HL-60 (cell line): ENCODE measurements around the gene ZNF266.

ENCODE experiments used
- GABPA ChIP-seq: IDR thresholded peaks from 2 replicates; pipeline ENCODE4 v1.6.1; 2012; ENCODE audit warnings: low read depth
- POLR2AphosphoS5 ChIP-seq: IDR thresholded peaks from 2 replicates; pipeline ENCODE4 v1.6.1; 2012; ENCODE audit warnings: low read depth
- TF ChIP-seq, protein P1 (sequence below): IDR thresholded peaks from one replicate; pipeline ENCODE4 v1.5.1; 2011; ENCODE audit warnings: low read length, control low read depth, inconsistent platforms; ENCODE audit not compliant: insufficient read depth

DNA sequence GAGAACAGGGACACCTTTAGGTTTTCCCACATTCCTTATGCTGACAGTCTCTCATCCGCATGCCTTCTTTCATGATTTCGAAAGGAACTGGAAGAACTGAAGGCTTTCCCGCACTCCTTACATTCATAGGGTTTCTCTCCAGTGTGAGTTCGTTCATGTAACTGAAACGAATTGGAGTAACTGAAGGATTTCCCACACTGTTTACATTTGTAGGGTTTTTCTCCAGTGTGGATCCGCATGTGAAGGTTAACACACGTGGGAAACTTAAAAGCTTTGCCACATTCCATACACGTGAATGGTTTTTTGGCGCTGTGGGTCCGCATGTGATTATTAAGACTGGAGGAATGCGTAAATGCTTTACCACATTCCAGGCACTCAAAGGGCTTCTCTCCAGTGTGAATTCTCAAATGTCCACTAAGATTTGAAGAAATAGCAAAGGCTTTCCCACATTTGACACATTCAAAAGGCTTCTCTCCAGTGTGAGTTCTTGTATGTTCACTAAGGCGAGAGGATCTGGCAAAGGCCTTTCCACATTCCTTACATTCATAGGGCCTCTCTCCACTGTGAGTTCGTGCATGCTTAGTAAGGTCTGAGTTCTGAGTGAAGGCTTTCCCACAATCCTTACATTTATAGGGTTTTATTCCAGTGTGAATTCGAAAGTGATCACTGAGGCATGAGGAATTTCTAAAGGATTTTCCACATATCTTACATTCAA lies 22.0 kb downstream of the ZNF266 start:
- TF ChIP-seq, protein P1, sequence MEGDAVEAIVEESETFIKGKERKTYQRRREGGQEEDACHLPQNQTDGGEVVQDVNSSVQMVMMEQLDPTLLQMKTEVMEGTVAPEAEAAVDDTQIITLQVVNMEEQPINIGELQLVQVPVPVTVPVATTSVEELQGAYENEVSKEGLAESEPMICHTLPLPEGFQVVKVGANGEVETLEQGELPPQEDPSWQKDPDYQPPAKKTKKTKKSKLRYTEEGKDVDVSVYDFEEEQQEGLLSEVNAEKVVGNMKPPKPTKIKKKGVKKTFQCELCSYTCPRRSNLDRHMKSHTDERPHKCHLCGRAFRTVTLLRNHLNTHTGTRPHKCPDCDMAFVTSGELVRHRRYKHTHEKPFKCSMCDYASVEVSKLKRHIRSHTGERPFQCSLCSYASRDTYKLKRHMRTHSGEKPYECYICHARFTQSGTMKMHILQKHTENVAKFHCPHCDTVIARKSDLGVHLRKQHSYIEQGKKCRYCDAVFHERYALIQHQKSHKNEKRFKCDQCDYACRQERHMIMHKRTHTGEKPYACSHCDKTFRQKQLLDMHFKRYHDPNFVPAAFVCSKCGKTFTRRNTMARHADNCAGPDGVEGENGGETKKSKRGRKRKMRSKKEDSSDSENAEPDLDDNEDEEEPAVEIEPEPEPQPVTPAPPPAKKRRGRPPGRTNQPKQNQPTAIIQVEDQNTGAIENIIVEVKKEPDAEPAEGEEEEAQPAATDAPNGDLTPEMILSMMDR = no peak
- no peak for TF ChIP-seq GABPA
- TF ChIP-seq POLR2AphosphoS5 = no peak
